Esophagus muscularis mucosa (tissue), 4 donors: ENCODE data around the gene TPSD1.
"Not testable (repeated sequence)": the region's sequence is repeated elsewhere in the genome, so short reads cannot be mapped to it uniquely, and the experiment has no call there.

Source experiments
- EP300 ChIP-seq: sonication (generic); formaldehyde crosslinking; IDR thresholded peaks from one replicate; pipeline ENCODE4 v1.6.1; 2017; ENCODE audit warnings: antibody characterized with exemption
- POLR2A ChIP-seq: fragments of 450-650 bp; IDR thresholded peaks from one replicate; pipeline ENCODE4 v1.6.1; 2017; ENCODE audit warnings: antibody characterized with exemption, moderate library complexity, mild to moderate bottlenecking, low read depth
- POLR2AphosphoS5 ChIP-seq, 2 donors: sonication (generic); formaldehyde crosslinking; IDR thresholded peaks; one replicate each; pipeline ENCODE4 v1.6.1; 2017; ENCODE audit warnings: antibody characterized with exemption in 2 of 2
- TF ChIP-seq, protein P1 (sequence below), 3 experiments: fragments of 200-600 bp in 2 of 3; fragments of 450-650 bp in 1 of 3; sonication (generic) in 2 of 3; IDR thresholded peaks; one replicate each; pipeline ENCODE4 v1.5.1; 2017 to 2019; ENCODE audit warnings: antibody characterized with exemption in 3 of 3, mild to moderate bottlenecking in 2 of 3, moderate library complexity in 1 of 3

DNA sequence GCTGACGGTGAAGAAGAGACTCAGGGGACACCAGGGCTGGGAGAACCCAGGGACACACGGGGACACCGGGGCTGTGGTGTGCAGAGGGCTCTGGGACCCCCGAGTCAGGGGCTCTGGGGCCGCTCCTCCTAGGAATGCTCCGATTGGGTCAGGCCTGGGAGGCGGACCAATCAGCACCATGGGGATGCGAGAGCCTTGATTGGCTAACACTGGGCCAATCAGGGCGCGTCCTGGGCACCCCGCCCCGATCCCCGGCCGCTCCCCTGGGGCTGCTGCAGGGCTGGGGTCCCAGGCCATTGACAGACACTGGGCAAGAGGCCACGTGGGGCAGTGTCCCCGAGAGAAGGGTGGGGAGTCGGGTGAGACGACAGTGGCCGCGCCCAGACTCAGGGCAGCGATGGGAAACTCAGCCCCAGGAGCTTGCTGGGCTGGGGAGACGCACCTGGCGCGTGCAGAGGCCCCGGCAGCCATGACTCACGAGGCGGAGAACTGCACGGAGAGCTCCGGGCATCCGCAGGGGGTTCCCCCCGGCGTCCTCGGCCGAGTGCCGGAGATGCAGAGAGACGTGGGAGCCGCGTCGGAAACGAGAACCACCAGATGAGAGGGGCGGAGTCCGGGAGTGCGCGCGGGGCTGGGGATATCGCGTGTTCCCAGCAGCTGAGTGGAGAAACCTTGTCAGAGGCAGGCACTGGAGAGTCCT is 23.7 kb upstream of the TPSD1 start:
- TF ChIP-seq EP300; POLR2AphosphoS5 (IDR thresholded peaks at IDR 0.05); POLR2A: not testable (repeated sequence)
- TF ChIP-seq, protein P1, sequence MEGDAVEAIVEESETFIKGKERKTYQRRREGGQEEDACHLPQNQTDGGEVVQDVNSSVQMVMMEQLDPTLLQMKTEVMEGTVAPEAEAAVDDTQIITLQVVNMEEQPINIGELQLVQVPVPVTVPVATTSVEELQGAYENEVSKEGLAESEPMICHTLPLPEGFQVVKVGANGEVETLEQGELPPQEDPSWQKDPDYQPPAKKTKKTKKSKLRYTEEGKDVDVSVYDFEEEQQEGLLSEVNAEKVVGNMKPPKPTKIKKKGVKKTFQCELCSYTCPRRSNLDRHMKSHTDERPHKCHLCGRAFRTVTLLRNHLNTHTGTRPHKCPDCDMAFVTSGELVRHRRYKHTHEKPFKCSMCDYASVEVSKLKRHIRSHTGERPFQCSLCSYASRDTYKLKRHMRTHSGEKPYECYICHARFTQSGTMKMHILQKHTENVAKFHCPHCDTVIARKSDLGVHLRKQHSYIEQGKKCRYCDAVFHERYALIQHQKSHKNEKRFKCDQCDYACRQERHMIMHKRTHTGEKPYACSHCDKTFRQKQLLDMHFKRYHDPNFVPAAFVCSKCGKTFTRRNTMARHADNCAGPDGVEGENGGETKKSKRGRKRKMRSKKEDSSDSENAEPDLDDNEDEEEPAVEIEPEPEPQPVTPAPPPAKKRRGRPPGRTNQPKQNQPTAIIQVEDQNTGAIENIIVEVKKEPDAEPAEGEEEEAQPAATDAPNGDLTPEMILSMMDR (IDR thresholded peaks at IDR 0.05) = not testable (repeated sequence)
